Measurements from ENCODE around the gene XPA. TPM values are rescaled to one million over a fixed set of nuclear protein-coding genes. Genes with fewer than 3 reads are reported as not detected.

Gene XPA
- total and polyA plus RNA-seq, 10 of the 15 experiments (the other 5 are each of a cell fraction or from before 2014, with no cell fraction given): 6.2 to 19.9 (median 12.3) TPM

DNA sequence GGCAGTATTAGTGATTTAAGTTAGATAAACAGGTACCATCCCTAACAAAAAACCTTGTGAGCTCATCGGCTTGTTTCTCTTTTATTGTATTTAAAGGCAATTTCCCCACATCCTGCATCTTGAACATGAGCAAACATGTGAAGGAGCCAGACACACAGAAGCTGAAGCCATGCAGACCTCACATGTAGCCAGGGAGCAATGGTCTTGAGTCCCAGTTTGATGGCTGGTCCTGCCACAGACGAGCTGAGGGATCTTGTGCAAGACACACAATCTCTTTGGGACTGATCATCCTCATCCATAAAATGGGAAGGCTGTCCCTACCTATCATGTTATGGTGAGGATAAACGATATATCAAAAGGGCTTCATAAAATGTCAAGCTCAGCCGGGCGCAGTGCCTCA, 29.6 kb upstream of the XPA start:
- TF ChIP-seq GABPA (IDR thresholded peaks at IDR 0.05; ENCODE audit: low read depth): no peak
- no peak for TF ChIP-seq IRF4 (IDR thresholded peaks at IDR 0.05; ENCODE audit: low read depth, low read length)
- no peak for TF ChIP-seq RAD51 (IDR thresholded peaks at IDR 0.05)
- no peak for TF ChIP-seq ZBTB40 (IDR thresholded peaks at IDR 0.05; ENCODE audit: borderline replicate concordance)
- no peak for TF ChIP-seq NKRF (conservative IDR thresholded peaks at IDR 0.05)
- TF ChIP-seq RELA (IDR thresholded peaks at IDR 0.05; ENCODE audit: borderline replicate concordance, partially characterized antibody): no peak
- Histone ChIP-seq H4K20me1 (ENCODE audit: control insufficient read depth, insufficient read depth) (no peaks in the 10 kb centered on the region), H3K27ac (ENCODE audit: control insufficient read depth, insufficient read depth) (no peak overlapping the region), H3K9ac (ENCODE audit: control insufficient read depth, insufficient read depth, low read length) (no peak overlapping the region), H3K36me3 (ENCODE audit: control insufficient read depth in 2 of 2, insufficient read depth in 2 of 2, low read length in 1 of 2) (no peaks in the 10 kb centered on the region), H3K4me3 (no peak overlapping the region), H3K9me3 (replicated peaks; ENCODE audit: control insufficient read depth, insufficient read depth, low read length) (no peaks in the 10 kb centered on the region), H3K4me1 (ENCODE audit: control insufficient read depth, insufficient read depth, low read length) (no peaks in the 10 kb centered on the region), H3K79me2 (ENCODE audit: control insufficient read depth, insufficient read depth, low read length) (no peaks in the 10 kb centered on the region), H3K4me2 (ENCODE audit: control insufficient read depth, insufficient read depth) (no peak overlapping the region), H3K27me3 (replicated peaks in 1 of 2; ENCODE audit: control insufficient read depth in 2 of 2, insufficient read depth in 2 of 2, low read length in 1 of 2) (no peaks in the 10 kb centered on the region; a peak in 2 of 4 replicates), H2AFZ (ENCODE audit: control insufficient read depth, low read depth, low read length) (no peak overlapping the region)
- intact Hi-C loops (cut with micrococcal nuclease; ENCODE audit: unreplicated experiment): no loop called here
- ChIA-PET POLR2A (no interaction called here), CTCF (interaction anchor here (1.9 kb wide), 1 partner anchor 166 kb away, joined by 5 read pairs; no protein-coding TSS in a partner anchor), SMC1A (ENCODE audit: uncharacterized antibody, unreplicated experiment) (no interaction called here), RAD21 (ENCODE audit: unreplicated experiment) (no interaction called here)
- 32% methylated on average over 5 of the region's 5 CpGs for WGBS (ENCODE audit: insufficient coverage, insufficient replicate concordance, low lambda C conversion rate, missing lambda C conversion rate)
- BruUV-seq (replicated peaks): no TSS peak
- DNase-seq (ENCODE audit: low read depth, low spot score) (no peak), FAIRE-seq (no peak), ATAC-seq (no peak)
- in situ Hi-C loops (cut with MboI): loop anchor here (10.0 kb wide), 1 partner anchor 538 kb away; no protein-coding TSS in a partner anchor

Data from GM12878 (cell line).